Activated naive CD8-positive, alpha-beta T cell treated with anti-CD3 and anti-CD28 coated beads for 36 hours (primary cell): ENCODE data around the gene ETV3. TPM values are rescaled to one million over a fixed set of nuclear protein-coding genes. Genes with fewer than 3 reads are reported as not detected.

Experiments
- DNase-seq: peaks from one replicate; pipeline ENCODE4 v3.0.0; 2021
- H3K27ac Mint-ChIP-seq: one replicate; pipeline ENCODE4 v1.8.0; 2022; ENCODE audit warnings: mild to moderate bottlenecking, moderate library complexity, mixed read lengths
- H3K27me3 Mint-ChIP-seq: one replicate; pipeline ENCODE4 v1.8.0; 2022; ENCODE audit warnings: mild to moderate bottlenecking, mixed read lengths
- H3K36me3 Mint-ChIP-seq: one replicate; pipeline ENCODE4 v1.8.0; 2021; ENCODE audit warnings: mild to moderate bottlenecking, mixed read lengths
- H3K4me1 Mint-ChIP-seq: one replicate; pipeline ENCODE4 v1.8.0; 2021; ENCODE audit warnings: mixed read lengths
- H3K4me3 Mint-ChIP-seq: one replicate; pipeline ENCODE4 v1.8.0; 2022; ENCODE audit warnings: mild to moderate bottlenecking, moderate library complexity, mixed read lengths
- H3K9me3 Mint-ChIP-seq: one replicate; pipeline ENCODE4 v1.8.0; 2022; ENCODE audit warnings: mixed read lengths
- total RNA-seq, 2 experiments: library from RNA; stranded (reverse); gene quantifications; one replicate each; pipeline ENCODE4 v1.2.3, GENCODE V29; 2021

ETV3 gene
- total RNA-seq, 2 experiments from 2014 or later: 23.1 to 23.5 TPM

- Mint-ChIP-seq H3K4me1 (peaks cover 82% of the 10 kb centered on the region), H3K27ac (peak overlapping the region; percentile 91), H3K4me3 (peak overlapping the region; percentile 98), H3K9me3 (no peaks in the 10 kb centered on the region), H3K36me3 (peaks cover 49% of the 10 kb centered on the region), H3K27me3 (no peaks in the 10 kb centered on the region)
- DNase-seq: no peak
Measured at GRCh38 chr1:157137046-157137407, 1.2 kb downstream of the ETV3 start.

GRCh38 chr1:157136133-157136532 lies 2.1 kb downstream of the ETV3 start:
- DNase-seq: no peak
- H3K4me3 Mint-ChIP-seq: peak overlapping the region; percentile 98
- no peak overlapping the region for H3K27ac Mint-ChIP-seq
- peaks cover 58% of the 10 kb centered on the region for H3K36me3 Mint-ChIP-seq
- H3K27me3 Mint-ChIP-seq: no peaks in the 10 kb centered on the region
- H3K4me1 Mint-ChIP-seq: peaks cover 86% of the 10 kb centered on the region
- H3K9me3 Mint-ChIP-seq: no peaks in the 10 kb centered on the region

- no peak for DNase-seq
- Mint-ChIP-seq H3K4me1 (peaks cover 82% of the 10 kb centered on the region), H3K4me3 (peak overlapping the region; percentile 98), H3K27ac (peak overlapping the region; percentile 6), H3K27me3 (no peaks in the 10 kb centered on the region), H3K9me3 (no peaks in the 10 kb centered on the region), H3K36me3 (peaks cover 58% of the 10 kb centered on the region)
Measured at GRCh38 chr1:157135646-157136045, 2.5 kb downstream of the ETV3 start.

- H3K4me1 Mint-ChIP-seq: peaks cover 77% of the 10 kb centered on the region
- H3K36me3 Mint-ChIP-seq: peaks cover 58% of the 10 kb centered on the region
- DNase-seq: no peak
- no peaks in the 10 kb centered on the region for H3K27me3 Mint-ChIP-seq
- H3K4me3 Mint-ChIP-seq: peak overlapping the region; percentile 98
- H3K27ac Mint-ChIP-seq: peak overlapping the region; percentile 6
- no peaks in the 10 kb centered on the region for H3K9me3 Mint-ChIP-seq
Measured at GRCh38 chr1:157135070-157135469, 3.1 kb downstream of the ETV3 start.

GRCh38 chr1:157134442-157134841 lies 3.8 kb downstream of the ETV3 start:
- DNase-seq: no peak
- no peak overlapping the region for H3K4me3 Mint-ChIP-seq
- H3K4me1 Mint-ChIP-seq: peaks cover 70% of the 10 kb centered on the region
- H3K9me3 Mint-ChIP-seq: no peaks in the 10 kb centered on the region
- H3K27me3 Mint-ChIP-seq: no peaks in the 10 kb centered on the region
- H3K36me3 Mint-ChIP-seq: peaks cover 60% of the 10 kb centered on the region
- no peak overlapping the region for H3K27ac Mint-ChIP-seq

GRCh38 chr1:157133426-157133825 lies 4.8 kb downstream of the ETV3 start:
- H3K4me3 Mint-ChIP-seq: no peak overlapping the region
- peaks cover 63% of the 10 kb centered on the region for H3K4me1 Mint-ChIP-seq
- peak overlapping the region; percentile 62 for H3K27ac Mint-ChIP-seq
- no peaks in the 10 kb centered on the region for H3K9me3 Mint-ChIP-seq
- H3K36me3 Mint-ChIP-seq: peaks cover 62% of the 10 kb centered on the region
- H3K27me3 Mint-ChIP-seq: no peaks in the 10 kb centered on the region
- DNase-seq: no peak

GRCh38 chr1:157132616-157133167 lies 5.5 kb downstream of the ETV3 start:
- H3K36me3 Mint-ChIP-seq: peaks cover 63% of the 10 kb centered on the region
- DNase-seq: no peak
- no peaks in the 10 kb centered on the region for H3K9me3 Mint-ChIP-seq
- H3K27me3 Mint-ChIP-seq: no peaks in the 10 kb centered on the region
- peak overlapping the region; percentile 30 for H3K27ac Mint-ChIP-seq
- peak overlapping the region; percentile 4 for H3K4me3 Mint-ChIP-seq
- peaks cover 62% of the 10 kb centered on the region for H3K4me1 Mint-ChIP-seq

GRCh38 chr1:157132111-157132510 lies 6.1 kb downstream of the ETV3 start:
- Mint-ChIP-seq H3K9me3 (no peaks in the 10 kb centered on the region), H3K27ac (no peak overlapping the region), H3K4me1 (peaks cover 57% of the 10 kb centered on the region), H3K36me3 (peaks cover 62% of the 10 kb centered on the region), H3K27me3 (no peaks in the 10 kb centered on the region), H3K4me3 (no peak overlapping the region)
- no peak for DNase-seq

- Mint-ChIP-seq H3K27me3 (no peaks in the 10 kb centered on the region), H3K27ac (no peak overlapping the region), H3K36me3 (peaks cover 55% of the 10 kb centered on the region), H3K9me3 (no peaks in the 10 kb centered on the region), H3K4me3 (no peak overlapping the region), H3K4me1 (peaks cover 49% of the 10 kb centered on the region)
- DNase-seq: no peak
Measured at GRCh38 chr1:157131281-157131680, 6.9 kb downstream of the ETV3 start.

- peaks cover 32% of the 10 kb centered on the region for H3K36me3 Mint-ChIP-seq
Measured at GRCh38 chr1:157124855-157125254, 13.3 kb downstream of the ETV3 start.

GRCh38 chr1:157119448-157119847 lies 18.7 kb downstream of the ETV3 start:
- DNase-seq: no peak
- Mint-ChIP-seq H3K9me3 (no peaks in the 10 kb centered on the region), H3K36me3 (peaks cover 16% of the 10 kb centered on the region), H3K4me1 (peaks cover 14% of the 10 kb centered on the region), H3K27me3 (no peaks in the 10 kb centered on the region), H3K4me3 (no peak overlapping the region), H3K27ac (no peak overlapping the region)

More at GRCh38 chr1:157124855-157125254, 13.3 kb downstream of the ETV3 start:
- no peak for DNase-seq
- Mint-ChIP-seq H3K4me3 (no peak overlapping the region), H3K27me3 (no peaks in the 10 kb centered on the region), H3K4me1 (peaks cover 20% of the 10 kb centered on the region), H3K9me3 (no peaks in the 10 kb centered on the region), H3K27ac (no peak overlapping the region)

GRCh38 chr1:157119008-157119407 lies 19.2 kb downstream of the ETV3 start:
- Mint-ChIP-seq H3K27me3 (no peaks in the 10 kb centered on the region), H3K36me3 (peaks cover 14% of the 10 kb centered on the region), H3K9me3 (no peaks in the 10 kb centered on the region), H3K4me3 (no peak overlapping the region), H3K27ac (no peak overlapping the region), H3K4me1 (peaks cover 11% of the 10 kb centered on the region)
- no peak for DNase-seq

- H3K4me3 Mint-ChIP-seq: no peak overlapping the region
- DNase-seq: no peak
- H3K27me3 Mint-ChIP-seq: no peaks in the 10 kb centered on the region
- peaks cover 2% of the 10 kb centered on the region for H3K36me3 Mint-ChIP-seq
- no peak overlapping the region for H3K27ac Mint-ChIP-seq
- H3K9me3 Mint-ChIP-seq: no peaks in the 10 kb centered on the region
- peaks cover 7% of the 10 kb centered on the region for H3K4me1 Mint-ChIP-seq
Measured at GRCh38 chr1:157117527-157118057, 20.6 kb downstream of the ETV3 start.

GRCh38 chr1:157116737-157117103 lies 21.5 kb downstream of the ETV3 start:
- Mint-ChIP-seq H3K27me3 (no peaks in the 10 kb centered on the region), H3K27ac (no peak overlapping the region), H3K4me1 (peaks cover 5% of the 10 kb centered on the region), H3K9me3 (no peaks in the 10 kb centered on the region), H3K4me3 (no peak overlapping the region), H3K36me3 (peaks cover 2% of the 10 kb centered on the region)
- no peak for DNase-seq

GRCh38 chr1:157115851-157116736 lies 22.1 kb downstream of the ETV3 start:
- peaks cover 2% of the 10 kb centered on the region for H3K27me3 Mint-ChIP-seq
- no peaks in the 10 kb centered on the region for H3K9me3 Mint-ChIP-seq
- H3K27ac Mint-ChIP-seq: no peak overlapping the region
- H3K4me3 Mint-ChIP-seq: no peak overlapping the region
- DNase-seq: no peak
- peaks cover 5% of the 10 kb centered on the region for H3K4me1 Mint-ChIP-seq
- peaks cover 2% of the 10 kb centered on the region for H3K36me3 Mint-ChIP-seq
